Naive thymus-derived CD4-positive, alpha-beta T cell (primary cell): ENCODE results near the gene MBLAC2. TPM values are rescaled to one million over a fixed set of nuclear protein-coding genes. Genes with fewer than 3 reads are reported as not detected.

Experiments used
- ATAC-seq: fragments of 150-1000 bp; cut with Tn5 transposase; 2 replicates; pipeline ENCODE4 v1.10.0; 2021; ENCODE audit warnings: mild to moderate bottlenecking, moderate library complexity
- CTCF ChIA-PET: fragments of 350-600 bp; sonication (Branson Sonifier 250); formaldehyde crosslinking; loops from one replicate; lab custom pipeline; 2021; ENCODE audit warnings: antibody characterized with exemption; lab: Charles Lee
- POLR2A ChIA-PET: fragments of 350-600 bp; sonication (Branson Sonifier 250); formaldehyde crosslinking; loops from one replicate; lab custom pipeline; 2021; ENCODE audit warnings: antibody characterized with exemption, inconsistent platforms; lab: Charles Lee
- DNase-seq, 9 donors: peaks; one replicate each; pipeline versions ENCODE4 v3.0.0 to v3.0.0-alpha.2; 2020 to 2022; ENCODE audit warnings: mixed read lengths in 1 of 9
- H3K27ac ChIP-seq: one replicate; pipeline ENCODE4 v1.7.0; 2013; ENCODE audit warnings: mild to moderate bottlenecking, low read depth, low read length, moderate library complexity
- H3K27me3 ChIP-seq, 2 donors: one replicate each; pipeline ENCODE4 v1.7.0; 2013; ENCODE audit warnings: low read length in 2 of 2, mild to moderate bottlenecking in 2 of 2, moderate library complexity in 2 of 2; ENCODE audit not compliant: control insufficient read depth in 2 of 2, insufficient read depth in 2 of 2
- H3K36me3 ChIP-seq, 3 experiments: 1 replicate in 2 of 3; 2 replicates in 1 of 3; pipeline ENCODE4 v1.7.0; 2013; ENCODE audit warnings: low read length in 3 of 3, mild to moderate bottlenecking in 3 of 3, moderate library complexity in 1 of 3; ENCODE audit not compliant: insufficient read depth in 3 of 3, control insufficient read depth in 2 of 3
- H3K4me1 ChIP-seq, 2 donors: one replicate each; pipeline ENCODE4 v1.7.0; 2013; ENCODE audit warnings: low read length in 2 of 2, mild to moderate bottlenecking in 2 of 2, moderate library complexity in 1 of 2; ENCODE audit not compliant: control insufficient read depth in 2 of 2, insufficient read depth in 2 of 2
- H3K4me3 ChIP-seq: 2 replicates; pipeline ENCODE4 v1.7.0; 2013; ENCODE audit warnings: mild to moderate bottlenecking, low read length
- H3K9me3 ChIP-seq, 3 experiments: 1 replicate in 2 of 3; 2 replicates in 1 of 3; pipeline ENCODE4 v1.7.0; 2013; ENCODE audit warnings: low read length in 3 of 3; ENCODE audit not compliant: control insufficient read depth in 2 of 3
- H3K27ac Mint-ChIP-seq, 9 donors: one replicate each; pipeline ENCODE4 v1.8.0; 2020 to 2022; ENCODE audit warnings: mixed read lengths in 9 of 9, mild to moderate bottlenecking in 8 of 9, moderate library complexity in 5 of 9, inconsistent platforms in 2 of 9
- H3K27me3 Mint-ChIP-seq, 5 donors: one replicate each; pipeline ENCODE4 v1.8.0; 2021 to 2022; ENCODE audit warnings: mixed read lengths in 5 of 5, mild to moderate bottlenecking in 1 of 5
- H3K36me3 Mint-ChIP-seq, 5 donors: one replicate each; pipeline ENCODE4 v1.8.0; 2020 to 2022; ENCODE audit warnings: mixed read lengths in 5 of 5, mild to moderate bottlenecking in 3 of 5, inconsistent platforms in 1 of 5
- H3K4me1 Mint-ChIP-seq, 7 donors: one replicate each; pipeline ENCODE4 v1.8.0; 2020 to 2022; ENCODE audit warnings: mixed read lengths in 7 of 7, mild to moderate bottlenecking in 3 of 7, inconsistent platforms in 1 of 7
- H3K4me3 Mint-ChIP-seq, 10 donors: one replicate each; pipeline ENCODE4 v1.8.0; 2020 to 2022; ENCODE audit warnings: mild to moderate bottlenecking in 10 of 10, mixed read lengths in 10 of 10, moderate library complexity in 6 of 10, inconsistent platforms in 2 of 10
- H3K9me3 Mint-ChIP-seq, 11 donors: one replicate each; pipeline ENCODE4 v1.8.0; 2020 to 2022; ENCODE audit warnings: mixed read lengths in 11 of 11, mild to moderate bottlenecking in 4 of 11, inconsistent platforms in 1 of 11, moderate library complexity in 1 of 11
- intact Hi-C, 2 donors: fragments of 100-400 bp; cut with micrococcal nuclease; formaldehyde crosslinking; loops; one replicate each; pipeline ENCODE4 v1.15.1; 2023
- polyA plus RNA-seq, 2 donors: library from polyadenylated mRNA; unstranded; fragments of 300-500 nt; fragmentation: Illumina TruSeq; gene quantifications; one replicate each; pipeline ENCODE4 v1.2.3, GENCODE V29; 2021
- total RNA-seq, 6 experiments: library from RNA in 5 of 6; stranded (reverse) in 5 of 6; gene quantifications; 1 replicate in 5 of 6; 2 replicates in 1 of 6; pipeline ENCODE4 v1.2.3 and lab custom pipeline; 2021 to 2026

MBLAC2 gene
- total and polyA plus RNA-seq, 7 experiments from 2014 or later: 5.1 to 17.6 (median 6.3) TPM

GRCh38 chr5:90480699-90481098 is 6.1 kb upstream of the MBLAC2 start:
- ChIA-PET CTCF (no interaction called here), POLR2A (no interaction called here)
- Histone ChIP-seq H3K9me3 (no peaks in the 10 kb centered on the region), H3K4me3 (no peak overlapping the region), H3K27ac (no peak overlapping the region), H3K27me3 (no peaks in the 10 kb centered on the region), H3K36me3 (no peaks in the 10 kb centered on the region), H3K4me1 (no peaks in the 10 kb centered on the region)
- DNase-seq: no peak
- Mint-ChIP-seq H3K27me3 (no peaks in the 10 kb centered on the region), H3K27ac (no peak overlapping the region), H3K4me3 (no peak overlapping the region), H3K9me3 (no peaks in the 10 kb centered on the region), H3K36me3 (peaks cover 0 to 2% (median 0%) of the 10 kb centered on the region in 5 donors), H3K4me1 (peaks cover 0 to 19% (median 0%) of the 10 kb centered on the region in 7 donors)
- intact Hi-C loops: no loop called here
- no peak for ATAC-seq

GRCh38 chr5:90479611-90480385 is 5.2 kb upstream of the MBLAC2 start:
- POLR2A ChIA-PET: no interaction called here
- Mint-ChIP-seq H3K9me3 (no peaks in the 10 kb centered on the region), H3K4me3 (no peak overlapping the region)

GRCh38 chr5:90477621-90478215 is 3.1 kb upstream of the MBLAC2 start:
- intact Hi-C loops: no loop called here
- Histone ChIP-seq H3K9me3 (no peaks in the 10 kb centered on the region), H3K4me1 (peaks cover 11 to 14% of the 10 kb centered on the region in 2 donors), H3K27me3 (no peaks in the 10 kb centered on the region), H3K36me3 (peaks cover 0 to 7% (median 0%) of the 10 kb centered on the region in 3 experiments), H3K27ac (no peak overlapping the region), H3K4me3 (no peak overlapping the region)
- ChIA-PET POLR2A (interaction anchor here (0.7 to 1.1 kb wide), 2 partner anchors 53 to 68 kb away, joined by 3 to 4 read pairs; no protein-coding TSS in a partner anchor), CTCF (no interaction called here)
- H3K27me3 Mint-ChIP-seq: no peaks in the 10 kb centered on the region
- H3K4me3 Mint-ChIP-seq: no peak overlapping the region
- no peak for DNase-seq
- H3K4me1 Mint-ChIP-seq: peaks cover 9 to 34% (median 18%) of the 10 kb centered on the region in 7 donors
- peaks cover 0 to 3% (median 3%) of the 10 kb centered on the region in 5 donors for H3K36me3 Mint-ChIP-seq
- ATAC-seq: no peak
- no peaks in the 10 kb centered on the region for H3K9me3 Mint-ChIP-seq
- H3K27ac Mint-ChIP-seq: no peak overlapping the region

More at GRCh38 chr5:90479611-90480385, 5.2 kb upstream of the MBLAC2 start:
- H3K4me3 ChIP-seq: no peak overlapping the region
- H3K36me3 ChIP-seq: no peaks in the 10 kb centered on the region
- CTCF ChIA-PET: no interaction called here
- intact Hi-C loops: no loop called here
- H3K27me3 Mint-ChIP-seq: no peaks in the 10 kb centered on the region
- no peak overlapping the region for H3K27ac ChIP-seq
- H3K36me3 Mint-ChIP-seq: no peaks in the 10 kb centered on the region
- DNase-seq (no peak), ATAC-seq (no peak)
- no peaks in the 10 kb centered on the region for H3K9me3 ChIP-seq
- no peaks in the 10 kb centered on the region for H3K27me3 ChIP-seq
- H3K4me1 ChIP-seq: peaks cover 4% of the 10 kb centered on the region in 2 donors
- peaks cover 0 to 26% (median 8%) of the 10 kb centered on the region in 7 donors for H3K4me1 Mint-ChIP-seq
- H3K27ac Mint-ChIP-seq: no peak overlapping the region

- Mint-ChIP-seq H3K27ac (peak overlapping the region in 1 of 9 donors; percentile 10), H3K27me3 (no peaks in the 10 kb centered on the region), H3K36me3 (peaks cover 0 to 3% (median 3%) of the 10 kb centered on the region in 5 donors), H3K4me1 (peaks cover 9 to 37% (median 23%) of the 10 kb centered on the region in 7 donors), H3K4me3 (no peak overlapping the region), H3K9me3 (no peaks in the 10 kb centered on the region)
- no peaks in the 10 kb centered on the region for H3K27me3 ChIP-seq
- no peak for DNase-seq
- no peak for ATAC-seq
- H3K9me3 ChIP-seq: no peaks in the 10 kb centered on the region
- no peak overlapping the region for H3K27ac ChIP-seq
- peaks cover 15 to 16% of the 10 kb centered on the region in 2 donors for H3K4me1 ChIP-seq
- peaks cover 0 to 7% (median 0%) of the 10 kb centered on the region in 3 experiments for H3K36me3 ChIP-seq
- intact Hi-C loops: no loop called here
- ChIA-PET CTCF (interaction anchor here (1.5 kb wide), 1 partner anchor 53 kb away, joined by 6 read pairs; the partner anchor contains the start of gene LYSMD3), POLR2A (no interaction called here)
- H3K4me3 ChIP-seq: no peak overlapping the region
These were observed 2.5 kb upstream of the MBLAC2 start for GRCh38 chr5:90477073-90477472.

- H3K27ac Mint-ChIP-seq: peak overlapping the region in 1 of 9 donors; percentile 91
- peaks cover 0 to under 1% (median 0%) of the 10 kb centered on the region in 11 donors for H3K9me3 Mint-ChIP-seq
- Histone ChIP-seq H3K9me3 (no peaks in the 10 kb centered on the region), H3K27ac (no peak overlapping the region), H3K4me1 (peaks cover 15 to 16% of the 10 kb centered on the region in 2 donors), H3K27me3 (no peaks in the 10 kb centered on the region), H3K36me3 (peaks cover 0 to 7% (median 0%) of the 10 kb centered on the region in 3 experiments), H3K4me3 (no peak overlapping the region)
- DNase-seq: no peak
- no peak for ATAC-seq
- intact Hi-C loops: loop anchor here in 1 of 2 donors (1.0 kb wide), 1 partner anchor 20 kb away; no protein-coding TSS in a partner anchor
- H3K36me3 Mint-ChIP-seq: peaks cover 2 to 5% (median 3%) of the 10 kb centered on the region in 5 donors
- POLR2A ChIA-PET: interaction anchor here (0.7 to 4.5 kb wide), 2 partner anchors 397 to 906 kb away, joined by 3 to 16 read pairs; partner anchors contain the start of gene ARRDC3
- H3K27me3 Mint-ChIP-seq: no peaks in the 10 kb centered on the region
- H3K4me1 Mint-ChIP-seq: peaks cover 9 to 37% (median 29%) of the 10 kb centered on the region in 7 donors
- CTCF ChIA-PET: interaction anchor here (1.5 kb wide), 1 partner anchor 54 kb away, joined by 6 read pairs; the partner anchor contains the start of gene LYSMD3
- H3K4me3 Mint-ChIP-seq: no peak overlapping the region
These were observed 1.8 kb upstream of the MBLAC2 start for GRCh38 chr5:90476391-90476790.

- Mint-ChIP-seq H3K36me3 (peaks cover 9 to 14% (median 11%) of the 10 kb centered on the region in 5 donors), H3K4me1 (peaks cover 9 to 43% (median 38%) of the 10 kb centered on the region in 7 donors), H3K9me3 (peaks cover 0 to 9% (median 2%) of the 10 kb centered on the region in 11 donors), H3K27ac (peak overlapping the region in 3 of 9 donors; percentile 86 to 93 (median 91)), H3K27me3 (no peaks in the 10 kb centered on the region), H3K4me3 (peak overlapping the region in 9 of 10 donors; percentile 44 to 99 (median 97))
- Histone ChIP-seq H3K9me3 (no peaks in the 10 kb centered on the region), H3K36me3 (peaks cover 0 to 7% (median 3%) of the 10 kb centered on the region in 3 experiments), H3K27me3 (no peaks in the 10 kb centered on the region), H3K27ac (no peak overlapping the region), H3K4me1 (peaks cover 15 to 16% of the 10 kb centered on the region in 2 donors), H3K4me3 (no peak overlapping the region)
- ChIA-PET POLR2A (interaction anchor here (0.7 to 4.5 kb wide), 7 partner anchors 12 to 907 kb away, joined by 3 to 49 read pairs (median 9); partner anchors contain the start of genes ARRDC3, CETN3 and LYSMD3), CTCF (no interaction called here)
- intact Hi-C loops: loop anchor here in 1 of 2 donors (2.0 kb wide), 2 partner anchors 17 to 839 kb away; no protein-coding TSS in a partner anchor
- ATAC-seq (no peak), DNase-seq (no peak)
These were observed 937 bp upstream of the MBLAC2 start for GRCh38 chr5:90475436-90475980.
